22Rv1 (cell line): ENCODE data around the gene CPLX1.

Experiments used
- ZFX ChIP-seq: fragments of 450-650 bp; IDR thresholded peaks from 2 replicates; pipeline ENCODE4 v1.6.1; 2017; ENCODE audit warnings: antibody characterized with exemption, borderline replicate concordance
- TF ChIP-seq, protein P1 (sequence below): fragments of 450-650 bp; IDR thresholded peaks from 2 replicates; pipeline ENCODE4 v1.5.1; 2017; ENCODE audit warnings: mild to moderate bottlenecking

DNA sequence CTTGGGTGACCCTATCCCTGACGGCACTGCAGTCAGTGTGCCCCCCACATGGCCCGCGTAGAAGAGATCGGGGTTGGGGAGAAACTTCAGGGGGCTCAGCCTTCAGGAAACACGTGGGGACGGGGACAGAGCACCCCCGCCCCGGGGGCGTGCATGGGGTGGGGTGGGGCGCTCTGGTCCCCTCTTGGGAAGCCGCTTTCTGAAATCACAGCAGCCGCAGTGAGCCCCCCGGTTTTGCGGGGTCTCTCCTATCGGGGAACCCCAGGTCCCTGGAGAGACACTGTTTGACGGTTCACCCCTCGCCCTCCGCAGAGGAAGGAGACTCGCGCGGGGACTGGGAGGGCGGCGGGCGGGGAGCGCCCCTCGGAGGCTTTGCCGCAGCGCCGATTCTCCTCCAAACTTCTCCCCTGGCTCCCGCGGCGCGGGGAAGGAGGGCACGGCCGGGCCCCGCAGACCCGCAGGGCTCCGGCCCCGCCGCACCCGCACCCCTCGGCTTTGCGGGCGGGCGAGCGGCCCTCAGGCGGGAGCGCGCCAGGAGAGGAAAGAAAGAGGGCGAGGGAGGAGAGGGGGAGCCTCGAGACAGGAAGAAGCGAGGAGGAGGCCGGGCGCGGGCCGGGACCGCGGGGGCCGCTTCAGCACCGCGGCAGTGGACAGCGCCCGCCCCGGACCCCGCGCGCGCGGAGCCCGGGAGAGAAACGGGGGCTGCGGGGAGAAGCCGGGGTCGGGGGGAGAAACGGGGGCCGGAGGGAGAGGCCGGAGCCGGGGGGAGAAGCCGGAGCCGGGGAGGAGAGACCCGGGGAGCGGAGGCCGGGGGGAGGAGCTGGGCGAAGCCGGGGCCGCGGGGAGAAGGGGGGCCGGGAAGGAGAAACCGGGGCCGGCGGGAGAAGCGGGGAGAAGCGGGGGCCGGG, 612 bp downstream of the CPLX1 start:
- TF ChIP-seq, protein P1, sequence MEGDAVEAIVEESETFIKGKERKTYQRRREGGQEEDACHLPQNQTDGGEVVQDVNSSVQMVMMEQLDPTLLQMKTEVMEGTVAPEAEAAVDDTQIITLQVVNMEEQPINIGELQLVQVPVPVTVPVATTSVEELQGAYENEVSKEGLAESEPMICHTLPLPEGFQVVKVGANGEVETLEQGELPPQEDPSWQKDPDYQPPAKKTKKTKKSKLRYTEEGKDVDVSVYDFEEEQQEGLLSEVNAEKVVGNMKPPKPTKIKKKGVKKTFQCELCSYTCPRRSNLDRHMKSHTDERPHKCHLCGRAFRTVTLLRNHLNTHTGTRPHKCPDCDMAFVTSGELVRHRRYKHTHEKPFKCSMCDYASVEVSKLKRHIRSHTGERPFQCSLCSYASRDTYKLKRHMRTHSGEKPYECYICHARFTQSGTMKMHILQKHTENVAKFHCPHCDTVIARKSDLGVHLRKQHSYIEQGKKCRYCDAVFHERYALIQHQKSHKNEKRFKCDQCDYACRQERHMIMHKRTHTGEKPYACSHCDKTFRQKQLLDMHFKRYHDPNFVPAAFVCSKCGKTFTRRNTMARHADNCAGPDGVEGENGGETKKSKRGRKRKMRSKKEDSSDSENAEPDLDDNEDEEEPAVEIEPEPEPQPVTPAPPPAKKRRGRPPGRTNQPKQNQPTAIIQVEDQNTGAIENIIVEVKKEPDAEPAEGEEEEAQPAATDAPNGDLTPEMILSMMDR: no peak
- TF ChIP-seq ZFX: no peak
